NCI-H510A (cell line): Measurements from ENCODE around the gene ADGRD2.

Experiments used
- DNase-seq: peaks from one replicate; lab custom pipeline; 2025; lab: John Stamatoyannopoulos, UW

ADGRD2 gene

GRCh38 chr9:124439086-124439485 is 11.2 kb upstream of the ADGRD2 start:
- no peak for DNase-seq

- no peak for DNase-seq
Measured at GRCh38 chr9:124439686-124440243, 10.5 kb upstream of the ADGRD2 start.

GRCh38 chr9:124440786-124441185 is 9.5 kb upstream of the ADGRD2 start:
- no peak for DNase-seq

GRCh38 chr9:124441291-124441690 is 9.0 kb upstream of the ADGRD2 start:
- no peak for DNase-seq

GRCh38 chr9:124442379-124442778 is 7.9 kb upstream of the ADGRD2 start:
- no peak for DNase-seq

- DNase-seq: no peak
Measured at GRCh38 chr9:124442826-124443225, 7.4 kb upstream of the ADGRD2 start.

GRCh38 chr9:124443625-124444024 is 6.6 kb upstream of the ADGRD2 start:
- no peak for DNase-seq

GRCh38 chr9:124444166-124444565 is 6.1 kb upstream of the ADGRD2 start:
- no peak for DNase-seq

- no peak for DNase-seq
Measured at GRCh38 chr9:124447297-124447661, 3.0 kb upstream of the ADGRD2 start.

- DNase-seq: no peak
Measured at GRCh38 chr9:124448019-124448418, 2.2 kb upstream of the ADGRD2 start.

- DNase-seq: no peak
Measured at GRCh38 chr9:124449381-124450151, 685 bp upstream of the ADGRD2 start.

GRCh38 chr9:124450931-124451661 is 845 bp downstream of the ADGRD2 start:
- no peak for DNase-seq

GRCh38 chr9:124452326-124452725 is 2.1 kb downstream of the ADGRD2 start:
- no peak for DNase-seq

- no peak for DNase-seq
Measured at GRCh38 chr9:124452841-124453585, 2.8 kb downstream of the ADGRD2 start.

GRCh38 chr9:124453586-124454191 is 3.4 kb downstream of the ADGRD2 start:
- DNase-seq: no peak

GRCh38 chr9:124454296-124454695 is 4.0 kb downstream of the ADGRD2 start:
- no peak for DNase-seq

- DNase-seq: no peak
Measured at GRCh38 chr9:124454791-124455443, 4.7 kb downstream of the ADGRD2 start.

- no peak for DNase-seq
Measured at GRCh38 chr9:124455820-124456219, 5.6 kb downstream of the ADGRD2 start.

GRCh38 chr9:124456341-124457078 is 6.3 kb downstream of the ADGRD2 start:
- DNase-seq: no peak

GRCh38 chr9:124457079-124457886 is 7.0 kb downstream of the ADGRD2 start:
- no peak for DNase-seq
